RKO (cell line): ENCODE results near the gene ZNF48.

Experiments used
- DNase-seq: peaks from one replicate; pipeline ENCODE4 v3.0.0-alpha.2; 2016; ENCODE audit warnings: low spot score

ZNF48 gene

GRCh38 chr16:30358990-30359870 is 36.0 kb upstream of the ZNF48 start:
- DNase-seq, result no peak

- no peak for DNase-seq
Measured at GRCh38 chr16:30359871-30360170, 35.4 kb upstream of the ZNF48 start.

- DNase-seq, result no peak
Measured at GRCh38 chr16:30361180-30361579, 34.0 kb upstream of the ZNF48 start.

- DNase-seq, result no peak
Measured at GRCh38 chr16:30365200-30365599, 30.0 kb upstream of the ZNF48 start.

GRCh38 chr16:30366511-30366910 is 28.7 kb upstream of the ZNF48 start:
- DNase-seq, result no peak

GRCh38 chr16:30367349-30368009 is 27.7 kb upstream of the ZNF48 start:
- no peak for DNase-seq

GRCh38 chr16:30368122-30368791 is 27.0 kb upstream of the ZNF48 start:
- DNase-seq, result peak; percentile 82

GRCh38 chr16:30368792-30369090 is 26.5 kb upstream of the ZNF48 start:
- DNase-seq, result no peak

GRCh38 chr16:30369091-30369937 is 25.9 kb upstream of the ZNF48 start:
- no peak for DNase-seq

GRCh38 chr16:30369938-30370455 is 25.2 kb upstream of the ZNF48 start:
- DNase-seq, result no peak

GRCh38 chr16:30370456-30371247 is 24.6 kb upstream of the ZNF48 start, which contains the start of gene TBC1D10B:
Gene TBC1D10B (minus strand): TSS chr16:30370494. CDS start chr16:30370183, 311 bp downstream.
- DNase-seq, result peak; percentile 100

GRCh38 chr16:30371248-30371816 is 23.9 kb upstream of the ZNF48 start:
- no peak for DNase-seq

GRCh38 chr16:30372038-30372712 is 23.0 kb upstream of the ZNF48 start:
- no peak for DNase-seq

- no peak for DNase-seq
Measured at GRCh38 chr16:30372725-30373124, 22.5 kb upstream of the ZNF48 start.

- DNase-seq, result no peak
Measured at GRCh38 chr16:30374538-30374937, 20.7 kb upstream of the ZNF48 start, which contains the start of gene MYL11. Gene MYL11 (plus strand): TSS chr16:30374802. CDS start chr16:30374858, 56 bp downstream.

- DNase-seq, result no peak
Measured at GRCh38 chr16:30375864-30376263, 19.4 kb upstream of the ZNF48 start.

GRCh38 chr16:30376461-30376902 is 18.7 kb upstream of the ZNF48 start:
- no peak for DNase-seq

GRCh38 chr16:30377050-30377811 is 18.0 kb upstream of the ZNF48 start:
- no peak for DNase-seq

GRCh38 chr16:30377812-30378235 is 17.4 kb upstream of the ZNF48 start:
- DNase-seq, result peak; percentile 92
